ENCODE measurements around the gene STH.

Gene STH

GRCh38 chr17:45965812-45966211 lies 33.2 kb upstream of the STH start (continued):
- TF ChIP-seq, protein P1, sequence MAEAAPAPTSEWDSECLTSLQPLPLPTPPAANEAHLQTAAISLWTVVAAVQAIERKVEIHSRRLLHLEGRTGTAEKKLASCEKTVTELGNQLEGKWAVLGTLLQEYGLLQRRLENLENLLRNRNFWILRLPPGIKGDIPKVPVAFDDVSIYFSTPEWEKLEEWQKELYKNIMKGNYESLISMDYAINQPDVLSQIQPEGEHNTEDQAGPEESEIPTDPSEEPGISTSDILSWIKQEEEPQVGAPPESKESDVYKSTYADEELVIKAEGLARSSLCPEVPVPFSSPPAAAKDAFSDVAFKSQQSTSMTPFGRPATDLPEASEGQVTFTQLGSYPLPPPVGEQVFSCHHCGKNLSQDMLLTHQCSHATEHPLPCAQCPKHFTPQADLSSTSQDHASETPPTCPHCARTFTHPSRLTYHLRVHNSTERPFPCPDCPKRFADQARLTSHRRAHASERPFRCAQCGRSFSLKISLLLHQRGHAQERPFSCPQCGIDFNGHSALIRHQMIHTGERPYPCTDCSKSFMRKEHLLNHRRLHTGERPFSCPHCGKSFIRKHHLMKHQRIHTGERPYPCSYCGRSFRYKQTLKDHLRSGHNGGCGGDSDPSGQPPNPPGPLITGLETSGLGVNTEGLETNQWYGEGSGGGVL (tag by site-specific recombination; IDR thresholded peaks at IDR 0.05), result no peak
- TF ChIP-seq ZNF140 (tag by site-specific recombination; IDR thresholded peaks at IDR 0.05), result no peak
- TF ChIP-seq SALL2 (tag by site-specific recombination; IDR thresholded peaks at IDR 0.05; ENCODE audit: borderline replicate concordance), result no peak
- TF ChIP-seq, protein P2, sequence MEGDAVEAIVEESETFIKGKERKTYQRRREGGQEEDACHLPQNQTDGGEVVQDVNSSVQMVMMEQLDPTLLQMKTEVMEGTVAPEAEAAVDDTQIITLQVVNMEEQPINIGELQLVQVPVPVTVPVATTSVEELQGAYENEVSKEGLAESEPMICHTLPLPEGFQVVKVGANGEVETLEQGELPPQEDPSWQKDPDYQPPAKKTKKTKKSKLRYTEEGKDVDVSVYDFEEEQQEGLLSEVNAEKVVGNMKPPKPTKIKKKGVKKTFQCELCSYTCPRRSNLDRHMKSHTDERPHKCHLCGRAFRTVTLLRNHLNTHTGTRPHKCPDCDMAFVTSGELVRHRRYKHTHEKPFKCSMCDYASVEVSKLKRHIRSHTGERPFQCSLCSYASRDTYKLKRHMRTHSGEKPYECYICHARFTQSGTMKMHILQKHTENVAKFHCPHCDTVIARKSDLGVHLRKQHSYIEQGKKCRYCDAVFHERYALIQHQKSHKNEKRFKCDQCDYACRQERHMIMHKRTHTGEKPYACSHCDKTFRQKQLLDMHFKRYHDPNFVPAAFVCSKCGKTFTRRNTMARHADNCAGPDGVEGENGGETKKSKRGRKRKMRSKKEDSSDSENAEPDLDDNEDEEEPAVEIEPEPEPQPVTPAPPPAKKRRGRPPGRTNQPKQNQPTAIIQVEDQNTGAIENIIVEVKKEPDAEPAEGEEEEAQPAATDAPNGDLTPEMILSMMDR (tag by site-specific recombination; IDR thresholded peaks at IDR 0.05), result no peak
- no peak for TF ChIP-seq ZNF449 (tag by site-specific recombination; IDR thresholded peaks at IDR 0.05)
- TF ChIP-seq ZNF148 (tag by site-specific recombination; IDR thresholded peaks at IDR 0.05; ENCODE audit: borderline replicate concordance), result no peak
- no peak for TF ChIP-seq ZNF521 (tag by site-specific recombination; IDR thresholded peaks at IDR 0.05)
- no peak for TF ChIP-seq ZSCAN16 (tag by site-specific recombination; IDR thresholded peaks at IDR 0.05)
- TF ChIP-seq ZNF704 (tag by site-specific recombination; IDR thresholded peaks at IDR 0.05), result no peak

- Histone ChIP-seq H3K36me3 (ENCODE audit: control insufficient read depth in 2 of 2, insufficient read depth in 1 of 2, low read length in 2 of 2) (no peaks in the 10 kb centered on the region), H3K27ac (ENCODE audit: extremely low read depth, low read depth, low read length) (no peak overlapping the region), H3K4me1 (ENCODE audit: control insufficient read depth, insufficient read depth, low read length) (no peaks in the 10 kb centered on the region; the same call in 1 of the 2 replicates), H3K9me3 (ENCODE audit: control insufficient read depth, insufficient read depth, low read depth, low read length) (no peaks in the 10 kb centered on the region), H3K4me3 (ENCODE audit: low read depth, low read length) (no peak overlapping the region)
- no peak for TF ChIP-seq ZBTB10 (tag by site-specific recombination; IDR thresholded peaks at IDR 0.05)
- no peak for TF ChIP-seq ZNF529 (tag by site-specific recombination; IDR thresholded peaks at IDR 0.05; ENCODE audit: insufficient replicate concordance)
- no peak for TF ChIP-seq ZNF302 (tag by site-specific recombination; IDR thresholded peaks at IDR 0.05; ENCODE audit: low read depth)
- ChIA-PET POLR2A (no interaction called here), CTCF (interaction anchor here (1.1 to 1.6 kb wide), 2 partner anchors 18 kb away, joined by 3 to 8 read pairs; no protein-coding TSS in a partner anchor)
These were observed 32.3 kb upstream of the STH start for GRCh38 chr17:45966606-45967280.

Measured in HEK293 (cell line).